Activated T-cell treated with anti-CD3 and anti-CD28 coated beads, Interleukin-2, amount 50 U/mL, for 24 hours (primary cell): ENCODE measurements around the gene RMRP.
A peak's percentile ranks its signal among the peaks of the same experiment; 100 is the strongest.

ENCODE experiments used
- DNase-seq: peaks from one replicate; pipeline ENCODE4 v3.0.0-alpha.2; 2020
- H3K27ac Mint-ChIP-seq: 2 replicates; pipeline ENCODE4 v1.8.0; 2020; ENCODE audit warnings: mild to moderate bottlenecking, mixed read lengths
- H3K27me3 Mint-ChIP-seq: 2 replicates; pipeline ENCODE4 v1.8.0; 2020; ENCODE audit warnings: mixed read lengths
- H3K36me3 Mint-ChIP-seq: 2 replicates; pipeline ENCODE4 v1.8.0; 2020; ENCODE audit warnings: low read depth, mixed read lengths
- H3K4me1 Mint-ChIP-seq: 2 replicates; pipeline ENCODE4 v1.8.0; 2020; ENCODE audit warnings: low read depth, mixed read lengths
- H3K4me3 Mint-ChIP-seq: 2 replicates; pipeline ENCODE4 v1.8.0; 2020; ENCODE audit warnings: mild to moderate bottlenecking, moderate library complexity, mixed read lengths
- H3K9me3 Mint-ChIP-seq: 2 replicates; pipeline ENCODE4 v1.8.0; 2020; ENCODE audit warnings: mixed read lengths

The RMRP gene

GRCh38 chr9:35611230-35611797 is 46.5 kb downstream of the RMRP start:
- Mint-ChIP-seq H3K27me3 (no peaks in the 10 kb centered on the region), H3K36me3 (peaks cover 31% of the 10 kb centered on the region), H3K9me3 (no peaks in the 10 kb centered on the region), H3K27ac (no peak overlapping the region), H3K4me1 (peaks cover 16% of the 10 kb centered on the region), H3K4me3 (no peak overlapping the region)
- peak; percentile 68 for DNase-seq

- Mint-ChIP-seq H3K36me3 (peaks cover 34% of the 10 kb centered on the region), H3K27ac (no peak overlapping the region), H3K9me3 (no peaks in the 10 kb centered on the region), H3K4me3 (no peak overlapping the region), H3K4me1 (peaks cover 19% of the 10 kb centered on the region), H3K27me3 (no peaks in the 10 kb centered on the region)
- DNase-seq: no peak
Observed at GRCh38 chr9:35609820-35610163, 48.0 kb downstream of the RMRP start.

GRCh38 chr9:35609001-35609819 is 48.6 kb downstream of the RMRP start:
- peaks cover 39% of the 10 kb centered on the region for H3K36me3 Mint-ChIP-seq
- H3K27me3 Mint-ChIP-seq: no peaks in the 10 kb centered on the region
- no peak overlapping the region for H3K27ac Mint-ChIP-seq
- H3K4me3 Mint-ChIP-seq: no peak overlapping the region
- no peak for DNase-seq
- no peaks in the 10 kb centered on the region for H3K9me3 Mint-ChIP-seq
- peaks cover 23% of the 10 kb centered on the region for H3K4me1 Mint-ChIP-seq

- no peaks in the 10 kb centered on the region for H3K9me3 Mint-ChIP-seq
- H3K27me3 Mint-ChIP-seq: no peaks in the 10 kb centered on the region
- H3K4me1 Mint-ChIP-seq: peaks cover 32% of the 10 kb centered on the region
- no peak overlapping the region for H3K4me3 Mint-ChIP-seq
- H3K27ac Mint-ChIP-seq: no peak overlapping the region
- H3K36me3 Mint-ChIP-seq: peaks cover 40% of the 10 kb centered on the region
- no peak for DNase-seq
Observed at GRCh38 chr9:35608221-35608620, 49.6 kb downstream of the RMRP start.
